ENCODE measurements around the gene FHAD1. TPM values are rescaled to one million over a fixed set of nuclear protein-coding genes. Genes with fewer than 3 reads are reported as not detected.
A peak's percentile ranks its signal among the peaks of the same experiment; 100 is the strongest.

The FHAD1 gene
- polyA plus RNA-seq, 1 donor, result 0.79 TPM

DNA sequence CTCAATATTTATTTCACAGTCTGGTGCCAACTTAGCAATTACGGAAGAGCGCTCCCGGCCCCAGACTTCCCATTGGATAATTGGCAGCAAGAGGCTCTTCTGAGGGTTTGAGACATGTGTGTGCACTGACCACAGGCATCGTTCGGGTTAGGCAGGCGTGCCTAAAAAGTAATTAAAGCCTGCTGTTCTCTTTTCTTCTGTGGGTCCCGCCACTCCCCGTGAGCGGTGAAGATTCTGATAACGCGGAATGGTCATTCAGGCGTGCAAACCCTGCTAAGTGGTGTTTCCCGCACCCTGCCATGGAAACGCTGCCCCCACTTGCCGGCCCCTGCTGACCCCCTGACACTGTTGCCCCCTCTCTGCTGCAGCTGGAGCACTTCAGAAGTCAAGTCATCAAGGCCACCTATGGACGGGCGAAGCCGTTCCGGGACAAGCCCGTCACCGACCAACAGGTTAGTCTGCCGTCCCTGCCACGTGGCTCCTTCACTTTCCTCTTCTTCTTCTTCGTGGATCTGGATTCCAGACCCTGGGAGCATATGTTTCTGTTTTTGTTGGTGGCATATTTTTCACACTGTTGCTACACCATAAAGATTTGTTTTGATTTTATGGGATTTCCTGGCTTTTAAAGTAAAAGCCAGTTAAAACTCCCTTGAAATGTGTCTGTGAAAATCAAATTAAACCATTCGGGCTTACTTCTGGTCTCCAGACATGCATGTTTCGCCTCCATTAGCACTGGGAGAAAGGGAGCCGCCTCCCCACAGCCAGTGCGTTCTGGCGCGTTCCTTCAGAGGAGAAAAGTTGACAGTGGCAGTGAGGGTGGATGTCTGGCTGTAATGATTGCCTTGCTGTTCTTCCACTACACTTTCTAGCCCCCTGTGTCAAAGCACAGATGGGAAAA, 79.9 kb downstream of the FHAD1 start:
- Histone ChIP-seq H3K9me3 (ENCODE audit: control insufficient read depth, low read depth, low read length) (no peaks in the 10 kb centered on the region), H3K36me3 (ENCODE audit: control insufficient read depth, insufficient read depth, low read length) (no peaks in the 10 kb centered on the region), H3K4me3 (ENCODE audit: low read length) (no peak overlapping the region), H3K27ac (ENCODE audit: low read length) (no peak overlapping the region), H3K4me1 (ENCODE audit: control insufficient read depth, insufficient read depth, low read length) (peaks cover 28% of the 10 kb centered on the region), H3K27me3 (ENCODE audit: control insufficient read depth, insufficient read depth, low read length) (no peaks in the 10 kb centered on the region)
- WGBS (ENCODE audit: insufficient coverage, low lambda C conversion rate), result no CpG with 5 or more reads among the region's 30 CpGs
- no peak for DNase-seq

DNA sequence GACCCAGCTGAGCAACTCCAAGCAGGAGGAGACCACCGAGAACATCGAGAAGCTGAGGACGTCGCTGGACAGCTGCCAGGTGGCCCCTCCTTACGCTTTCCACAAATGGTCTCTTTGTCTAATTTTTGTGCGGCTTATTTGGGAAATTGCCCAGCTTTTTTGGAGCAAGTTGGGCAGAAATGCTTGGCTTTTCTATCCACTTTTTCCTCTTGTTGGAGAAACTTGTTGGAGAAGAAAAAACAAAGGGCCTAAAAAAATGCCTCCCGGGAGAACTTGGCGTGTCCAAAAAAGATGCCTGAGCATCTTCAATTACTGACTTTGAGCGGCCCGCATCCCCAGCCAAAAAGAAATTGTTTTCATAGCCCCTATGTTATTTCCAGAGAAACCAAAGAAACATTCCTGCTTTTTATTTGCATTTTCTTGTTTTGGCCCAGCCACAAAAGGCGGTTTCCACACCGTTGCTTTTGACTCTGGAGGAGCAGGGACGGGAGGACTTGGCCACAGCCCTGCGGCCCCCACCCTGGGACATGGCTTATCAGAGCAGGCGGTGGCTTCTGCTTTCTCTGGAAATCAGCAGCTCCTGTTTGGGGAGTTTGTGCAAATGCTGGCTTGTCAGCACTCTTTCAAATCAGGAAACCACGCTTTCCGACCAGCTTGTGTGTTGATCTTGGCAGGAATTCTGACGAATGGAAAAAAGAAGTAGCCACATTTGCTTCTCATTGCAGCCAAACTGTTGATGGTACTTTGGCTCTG, 81.5 kb downstream of the FHAD1 start:
- no peak overlapping the region for H3K4me3 ChIP-seq (ENCODE audit: low read length)
- DNase-seq, result peak in 1 of 2 donors; percentile 35
- H3K4me1 ChIP-seq (ENCODE audit: control insufficient read depth, insufficient read depth, low read length), result peaks cover 32% of the 10 kb centered on the region
- WGBS (ENCODE audit: insufficient coverage, low lambda C conversion rate), result 93% methylated on average over 3 of the region's 18 CpGs
- H3K27me3 ChIP-seq (ENCODE audit: control insufficient read depth, insufficient read depth, low read length), result no peaks in the 10 kb centered on the region
- no peak overlapping the region for H3K27ac ChIP-seq (ENCODE audit: low read length)
- no peaks in the 10 kb centered on the region for H3K9me3 ChIP-seq (ENCODE audit: control insufficient read depth, low read depth, low read length)
- no peaks in the 10 kb centered on the region for H3K36me3 ChIP-seq (ENCODE audit: control insufficient read depth, insufficient read depth, low read length)

DNA sequence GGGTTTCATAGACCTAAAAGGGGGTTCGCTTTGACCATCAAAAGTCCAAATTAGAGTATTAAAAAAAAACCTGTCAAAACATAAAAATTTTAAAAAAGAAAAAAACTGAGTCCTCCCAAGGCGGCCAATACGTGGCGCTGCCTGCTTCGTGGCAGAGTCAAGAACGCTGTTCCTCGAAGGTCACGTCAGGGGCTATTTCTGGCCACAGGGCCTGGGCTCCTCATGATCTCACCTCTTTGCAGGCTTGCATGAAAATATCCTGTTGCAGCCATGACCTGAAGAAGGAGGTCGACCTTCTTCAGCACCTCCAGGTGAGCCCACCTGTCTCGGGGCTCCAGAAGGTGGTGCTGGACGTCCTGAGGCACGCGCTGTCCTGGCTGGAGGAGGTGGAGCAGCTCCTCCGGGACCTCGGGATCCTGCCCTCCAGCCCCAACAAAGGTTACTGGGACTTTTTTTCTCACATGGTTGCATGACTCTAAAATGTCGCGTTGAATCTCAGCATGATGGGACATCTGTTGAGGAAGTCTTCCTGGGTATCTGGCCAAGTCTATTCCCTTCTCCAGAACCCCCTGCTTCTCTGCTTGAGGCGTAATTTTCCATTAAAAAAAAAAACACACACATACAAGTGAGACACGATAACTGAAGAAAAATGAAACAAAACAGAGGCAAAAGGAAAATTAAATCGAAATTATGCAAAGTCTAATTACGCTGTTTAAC, 82.2 kb downstream of the FHAD1 start:
- H3K9me3 ChIP-seq (ENCODE audit: control insufficient read depth, low read depth, low read length), result no peaks in the 10 kb centered on the region
- no peak for DNase-seq
- no peaks in the 10 kb centered on the region for H3K27me3 ChIP-seq (ENCODE audit: control insufficient read depth, insufficient read depth, low read length)
- H3K4me3 ChIP-seq (ENCODE audit: low read length), result no peak overlapping the region
- no peak overlapping the region for H3K27ac ChIP-seq (ENCODE audit: low read length)
- 94% methylated on average over 3 of the region's 21 CpGs for WGBS (ENCODE audit: insufficient coverage, low lambda C conversion rate)
- no peaks in the 10 kb centered on the region for H3K36me3 ChIP-seq (ENCODE audit: control insufficient read depth, insufficient read depth, low read length)
- peaks cover 25% of the 10 kb centered on the region for H3K4me1 ChIP-seq (ENCODE audit: control insufficient read depth, insufficient read depth, low read length)

DNA sequence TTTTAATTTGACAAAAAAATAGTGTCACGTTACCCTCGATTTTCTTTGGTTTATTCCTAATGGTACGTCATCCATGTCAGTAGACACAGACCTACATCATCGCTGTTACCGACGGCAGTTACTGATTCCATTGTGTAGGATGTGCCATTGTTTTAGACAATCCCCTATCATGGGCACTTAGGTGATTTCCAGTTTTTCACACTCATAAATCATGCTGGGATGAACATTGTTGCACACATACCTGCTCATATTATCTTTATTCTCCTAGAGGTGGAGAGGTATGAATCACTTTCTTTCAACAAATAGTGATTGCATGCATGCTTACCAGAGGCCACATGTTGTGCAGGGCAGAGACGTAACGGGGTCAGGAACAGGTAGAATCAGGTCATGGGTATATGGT, 83.0 kb downstream of the FHAD1 start:
- Histone ChIP-seq H3K9me3 (ENCODE audit: control insufficient read depth, low read depth, low read length) (no peaks in the 10 kb centered on the region), H3K4me1 (ENCODE audit: control insufficient read depth, insufficient read depth, low read length) (peaks cover 17% of the 10 kb centered on the region), H3K27ac (ENCODE audit: low read length) (no peak overlapping the region), H3K27me3 (ENCODE audit: control insufficient read depth, insufficient read depth, low read length) (no peaks in the 10 kb centered on the region), H3K36me3 (ENCODE audit: control insufficient read depth, insufficient read depth, low read length) (no peaks in the 10 kb centered on the region), H3K4me3 (ENCODE audit: low read length) (no peak overlapping the region)
- DNase-seq, result no peak
- 100% methylated on average over 2 of the region's 8 CpGs for WGBS (ENCODE audit: insufficient coverage, low lambda C conversion rate)

DNA sequence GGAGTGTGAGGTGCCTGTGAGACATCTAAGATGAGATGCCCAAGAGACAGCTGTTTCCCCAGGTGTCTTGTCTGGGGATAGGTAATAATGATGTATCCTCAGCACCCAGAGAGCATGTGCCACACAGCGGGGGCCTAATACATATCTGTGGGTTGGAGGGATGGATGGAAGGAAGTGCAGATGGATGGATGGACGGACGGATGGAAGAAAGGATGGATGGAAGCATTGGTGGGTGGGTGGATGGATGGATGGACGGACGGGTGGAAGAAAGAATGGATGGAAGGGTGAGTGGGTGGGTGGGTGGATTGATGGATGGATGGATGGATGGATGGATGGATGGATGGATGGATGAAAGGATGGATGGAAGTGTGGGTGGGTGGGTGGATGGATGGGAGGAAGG, 84.2 kb downstream of the FHAD1 start:
- H3K9me3 ChIP-seq (ENCODE audit: control insufficient read depth, low read depth, low read length), result no peaks in the 10 kb centered on the region
- H3K4me1 ChIP-seq (ENCODE audit: control insufficient read depth, insufficient read depth, low read length), result peaks cover 6% of the 10 kb centered on the region
- WGBS (ENCODE audit: insufficient coverage, low lambda C conversion rate), result 97% methylated on average over 5 of the region's 5 CpGs
- DNase-seq, result no peak
- H3K27ac ChIP-seq (ENCODE audit: low read length), result no peak overlapping the region
- H3K4me3 ChIP-seq (ENCODE audit: low read length), result no peak overlapping the region
- H3K36me3 ChIP-seq (ENCODE audit: control insufficient read depth, insufficient read depth, low read length), result no peaks in the 10 kb centered on the region
- no peaks in the 10 kb centered on the region for H3K27me3 ChIP-seq (ENCODE audit: control insufficient read depth, insufficient read depth, low read length)

DNA sequence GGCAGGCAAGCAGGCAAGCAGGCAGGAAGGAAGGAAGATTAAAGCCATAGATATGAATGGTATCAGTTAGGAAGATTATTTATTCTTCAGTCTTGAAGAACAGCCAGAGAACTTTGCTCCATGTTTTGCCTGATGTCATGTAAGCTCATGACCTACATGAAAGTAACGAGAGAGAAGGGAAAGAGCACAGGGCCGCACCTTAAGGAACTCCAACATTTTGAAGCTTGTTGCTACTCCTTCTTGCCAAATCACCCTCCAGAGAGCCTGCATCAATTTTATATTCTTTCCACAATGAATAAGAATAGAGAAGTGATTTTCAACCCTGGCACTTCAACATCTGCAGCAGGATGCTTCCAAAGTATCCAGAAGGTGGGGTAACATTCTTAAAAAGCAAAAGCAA, 84.7 kb downstream of the FHAD1 start:
- WGBS (ENCODE audit: insufficient coverage, low lambda C conversion rate), result no CpG with 5 or more reads among the region's 2 CpGs
- peaks cover 6% of the 10 kb centered on the region for H3K4me1 ChIP-seq (ENCODE audit: control insufficient read depth, insufficient read depth, low read length)
- H3K27me3 ChIP-seq (ENCODE audit: control insufficient read depth, insufficient read depth, low read length), result no peaks in the 10 kb centered on the region
- peak overlapping the region; percentile 40 for H3K27ac ChIP-seq (ENCODE audit: low read length)
- H3K4me3 ChIP-seq (ENCODE audit: low read length), result no peak overlapping the region
- peak in 1 of 2 donors; percentile 77 for DNase-seq
- H3K9me3 ChIP-seq (ENCODE audit: control insufficient read depth, low read depth, low read length), result no peaks in the 10 kb centered on the region
- no peaks in the 10 kb centered on the region for H3K36me3 ChIP-seq (ENCODE audit: control insufficient read depth, insufficient read depth, low read length)

DNA sequence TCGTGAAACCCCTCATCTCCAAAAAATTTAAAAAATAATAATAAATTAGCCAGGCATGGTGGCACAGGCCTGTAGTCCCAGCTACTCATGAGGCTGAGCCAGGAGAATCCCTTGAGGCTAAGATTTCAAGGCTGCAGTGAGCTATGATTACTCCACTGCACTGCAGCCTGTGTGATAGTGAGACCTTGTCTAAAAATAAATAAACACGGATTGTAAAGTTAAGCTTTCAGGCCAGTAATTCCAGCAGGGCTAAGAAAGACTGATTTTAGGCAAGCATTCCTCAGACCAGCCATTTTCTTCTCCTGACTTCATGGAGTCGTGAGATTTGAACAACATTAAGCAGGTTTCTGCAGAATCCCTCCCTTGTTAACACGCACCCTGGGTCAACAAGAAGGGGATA, 85.5 kb downstream of the FHAD1 start:
- Histone ChIP-seq H3K9me3 (ENCODE audit: control insufficient read depth, low read depth, low read length) (no peaks in the 10 kb centered on the region), H3K27ac (ENCODE audit: low read length) (no peak overlapping the region), H3K36me3 (ENCODE audit: control insufficient read depth, insufficient read depth, low read length) (no peaks in the 10 kb centered on the region), H3K27me3 (ENCODE audit: control insufficient read depth, insufficient read depth, low read length) (no peaks in the 10 kb centered on the region), H3K4me3 (ENCODE audit: low read length) (no peak overlapping the region), H3K4me1 (ENCODE audit: control insufficient read depth, insufficient read depth, low read length) (peaks cover 6% of the 10 kb centered on the region)
- 100% methylated on average over 1 of the region's 4 CpGs for WGBS (ENCODE audit: insufficient coverage, low lambda C conversion rate)
- no peak for DNase-seq

DNA sequence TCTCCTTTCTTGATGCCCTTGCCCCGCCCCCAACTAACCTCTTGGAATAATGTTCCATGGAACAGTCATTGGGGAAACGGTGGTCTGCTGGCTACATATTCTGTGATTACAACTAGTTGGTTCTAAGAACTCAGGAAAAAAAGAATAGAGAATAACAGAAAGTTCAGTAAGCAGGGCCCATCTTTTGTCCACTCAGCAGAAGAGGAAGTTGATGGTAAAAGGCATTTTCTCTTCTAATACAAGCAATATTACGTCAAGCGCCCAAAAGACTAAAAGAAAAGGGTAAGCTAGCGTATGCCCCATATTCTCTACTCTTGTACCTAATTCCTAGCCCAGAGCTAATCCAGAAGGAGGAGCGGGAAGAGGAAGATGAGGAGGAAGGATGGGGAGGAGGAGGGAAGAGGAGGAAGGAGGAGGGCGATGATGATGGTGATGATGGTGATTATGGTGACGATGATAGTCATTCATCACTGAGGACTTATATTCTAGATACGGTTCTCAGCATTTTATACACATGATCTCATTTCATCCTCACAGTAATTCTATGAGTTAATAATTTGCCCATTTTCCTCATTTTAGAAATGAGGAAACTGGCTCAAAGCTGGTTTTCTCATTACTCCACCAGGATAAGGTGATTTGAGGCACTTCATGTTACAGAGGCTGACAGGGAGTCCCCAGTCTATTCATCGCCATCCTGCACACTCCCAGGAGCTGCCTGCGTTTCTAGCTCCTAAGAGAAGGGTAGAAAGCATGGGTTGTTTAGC, 86.1 kb downstream of the FHAD1 start:
- Histone ChIP-seq H3K4me1 (ENCODE audit: control insufficient read depth, insufficient read depth, low read length) (peaks cover 6% of the 10 kb centered on the region), H3K36me3 (ENCODE audit: control insufficient read depth, insufficient read depth, low read length) (no peaks in the 10 kb centered on the region), H3K9me3 (ENCODE audit: control insufficient read depth, low read depth, low read length) (no peaks in the 10 kb centered on the region), H3K27me3 (ENCODE audit: control insufficient read depth, insufficient read depth, low read length) (no peaks in the 10 kb centered on the region), H3K27ac (ENCODE audit: low read length) (no peak overlapping the region), H3K4me3 (ENCODE audit: low read length) (no peak overlapping the region)
- DNase-seq, result no peak
- 92% methylated on average over 2 of the region's 11 CpGs for WGBS (ENCODE audit: insufficient coverage, low lambda C conversion rate)

DNA sequence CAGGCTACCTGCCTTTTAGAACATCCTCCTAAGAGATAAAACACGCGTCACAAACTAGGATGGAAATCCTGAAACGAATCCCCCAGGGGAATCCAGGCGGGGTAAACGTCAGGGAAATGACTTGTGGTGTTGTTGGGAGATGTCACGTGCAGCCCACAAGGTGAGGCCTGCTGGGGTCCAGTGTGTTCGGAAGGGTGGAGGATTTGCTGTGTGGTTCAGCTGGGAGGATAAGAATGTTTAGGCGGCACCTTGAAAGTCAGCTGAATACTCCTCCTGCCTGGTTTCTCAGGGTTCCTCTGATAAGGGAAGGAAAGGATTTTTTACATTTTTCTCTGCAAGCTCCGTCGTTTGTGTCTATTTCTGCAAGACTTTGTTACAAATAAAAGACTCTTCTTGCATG, 88.0 kb downstream of the FHAD1 start:
- H3K27me3 ChIP-seq (ENCODE audit: control insufficient read depth, insufficient read depth, low read length), result no peaks in the 10 kb centered on the region
- no peak overlapping the region for H3K27ac ChIP-seq (ENCODE audit: low read length)
- H3K4me3 ChIP-seq (ENCODE audit: low read length), result no peak overlapping the region
- peaks cover 14% of the 10 kb centered on the region for H3K4me1 ChIP-seq (ENCODE audit: control insufficient read depth, insufficient read depth, low read length)
- no CpG with 5 or more reads among the region's 10 CpGs for WGBS (ENCODE audit: insufficient coverage, low lambda C conversion rate)
- H3K36me3 ChIP-seq (ENCODE audit: control insufficient read depth, insufficient read depth, low read length), result no peaks in the 10 kb centered on the region
- no peak for DNase-seq
- H3K9me3 ChIP-seq (ENCODE audit: control insufficient read depth, low read depth, low read length), result no peaks in the 10 kb centered on the region

DNA sequence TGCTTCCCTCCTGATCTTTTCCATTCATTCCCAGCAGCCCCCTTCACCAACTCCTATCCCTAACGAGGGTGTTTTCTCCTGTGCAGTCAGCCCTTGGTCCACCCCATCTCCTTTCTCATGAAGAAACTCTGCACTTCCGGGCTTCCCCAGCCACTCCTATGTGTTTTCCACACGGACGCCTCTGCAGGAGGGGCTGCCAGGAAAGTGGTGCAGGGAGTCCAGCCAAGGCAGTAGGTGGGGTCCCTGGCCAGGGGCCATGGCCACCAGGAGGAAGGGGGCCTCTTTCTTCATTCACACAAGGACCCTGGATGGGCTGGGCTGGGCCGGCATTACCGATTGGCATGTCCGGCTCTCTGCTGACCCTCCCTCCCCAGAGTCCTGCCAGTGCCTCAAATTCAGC, 89.8 kb downstream of the FHAD1 start:
- Histone ChIP-seq H3K9me3 (ENCODE audit: control insufficient read depth, low read depth, low read length) (peaks cover 3% of the 10 kb centered on the region), H3K4me1 (ENCODE audit: control insufficient read depth, insufficient read depth, low read length) (peaks cover 16% of the 10 kb centered on the region), H3K4me3 (ENCODE audit: low read length) (no peak overlapping the region), H3K27ac (ENCODE audit: low read length) (no peak overlapping the region), H3K36me3 (ENCODE audit: control insufficient read depth, insufficient read depth, low read length) (no peaks in the 10 kb centered on the region), H3K27me3 (ENCODE audit: control insufficient read depth, insufficient read depth, low read length) (no peaks in the 10 kb centered on the region)
- no CpG with 5 or more reads among the region's 7 CpGs for WGBS (ENCODE audit: insufficient coverage, low lambda C conversion rate)
- no peak for DNase-seq

Data from large intestine (tissue), 3 donors.